Measurements from ENCODE around the gene SCN1B. TPM values are rescaled to one million over a fixed set of nuclear protein-coding genes. Genes with fewer than 3 reads are reported as not detected.

SCN1B gene
- total RNA-seq, 1 donor from 2014 or later, result 0.26 TPM

- TF ChIP-seq CTCF (IDR thresholded peaks at IDR 0.05; ENCODE audit: insufficient read depth, low read length, severe bottlenecking), result no peak
- no peak for DNase-seq (ENCODE audit: low read depth)
- FAIRE-seq, result no peak
- Histone ChIP-seq H3K27me3 (ENCODE audit: control insufficient read depth, insufficient read depth, low read length) (no peaks in the 10 kb centered on the region), H3K36me3 (ENCODE audit: control insufficient read depth, insufficient read depth, low read length) (no peaks in the 10 kb centered on the region), H3K4me3 (ENCODE audit: low read depth, low read length) (no peak overlapping the region)
Observed at GRCh38 chr19:35079826-35080225, 49.6 kb downstream of the SCN1B start.

- TF ChIP-seq CTCF (IDR thresholded peaks at IDR 0.05; ENCODE audit: insufficient read depth, low read length, severe bottlenecking), result no peak
- Histone ChIP-seq H3K27me3 (ENCODE audit: control insufficient read depth, insufficient read depth, low read length) (no peaks in the 10 kb centered on the region), H3K4me3 (ENCODE audit: low read depth, low read length) (no peak overlapping the region), H3K36me3 (ENCODE audit: control insufficient read depth, insufficient read depth, low read length) (no peaks in the 10 kb centered on the region)
- FAIRE-seq, result no peak
- DNase-seq (ENCODE audit: low read depth), result no peak
Observed at GRCh38 chr19:35080613-35081170, 50.4 kb downstream of the SCN1B start.

- DNase-seq (ENCODE audit: low read depth) (no peak), FAIRE-seq (no peak)
- Histone ChIP-seq H3K4me3 (ENCODE audit: low read depth, low read length) (no peak overlapping the region), H3K27me3 (ENCODE audit: control insufficient read depth, insufficient read depth, low read length) (no peaks in the 10 kb centered on the region), H3K36me3 (ENCODE audit: control insufficient read depth, insufficient read depth, low read length) (no peaks in the 10 kb centered on the region)
- no peak for TF ChIP-seq CTCF (IDR thresholded peaks at IDR 0.05; ENCODE audit: insufficient read depth, low read length, severe bottlenecking)
Observed at GRCh38 chr19:35081201-35081600, 50.9 kb downstream of the SCN1B start.

GRCh38 chr19:35083691-35084508 is 53.6 kb downstream of the SCN1B start:
- no peak for DNase-seq (ENCODE audit: low read depth)
- no peak overlapping the region for H3K4me3 ChIP-seq (ENCODE audit: low read depth, low read length)
- no peak for TF ChIP-seq CTCF (IDR thresholded peaks at IDR 0.05; ENCODE audit: insufficient read depth, low read length, severe bottlenecking)
- no peaks in the 10 kb centered on the region for H3K36me3 ChIP-seq (ENCODE audit: control insufficient read depth, insufficient read depth, low read length)
- FAIRE-seq, result no peak
- H3K27me3 ChIP-seq (ENCODE audit: control insufficient read depth, insufficient read depth, low read length), result no peaks in the 10 kb centered on the region

- no peak for DNase-seq (ENCODE audit: low read depth)
- no peak for TF ChIP-seq CTCF (IDR thresholded peaks at IDR 0.05; ENCODE audit: insufficient read depth, low read length, severe bottlenecking)
- H3K36me3 ChIP-seq (ENCODE audit: control insufficient read depth, insufficient read depth, low read length), result no peaks in the 10 kb centered on the region
- H3K27me3 ChIP-seq (ENCODE audit: control insufficient read depth, insufficient read depth, low read length), result no peaks in the 10 kb centered on the region
- no peak overlapping the region for H3K4me3 ChIP-seq (ENCODE audit: low read depth, low read length)
- no peak for FAIRE-seq
Observed at GRCh38 chr19:35084509-35084762, 54.2 kb downstream of the SCN1B start.

GRCh38 chr19:35085947-35086346 is 55.7 kb downstream of the SCN1B start:
- no peaks in the 10 kb centered on the region for H3K27me3 ChIP-seq (ENCODE audit: control insufficient read depth, insufficient read depth, low read length)
- no peak overlapping the region for H3K4me3 ChIP-seq (ENCODE audit: low read depth, low read length)
- no peak for FAIRE-seq
- no peaks in the 10 kb centered on the region for H3K36me3 ChIP-seq (ENCODE audit: control insufficient read depth, insufficient read depth, low read length)
- TF ChIP-seq CTCF (IDR thresholded peaks at IDR 0.05; ENCODE audit: insufficient read depth, low read length, severe bottlenecking), result no peak
- no peak for DNase-seq (ENCODE audit: low read depth)

Measured in bronchial epithelial cell (primary cell).